Right lung (tissue), 5 donors: ENCODE results near the gene WWOX. TPM values are rescaled to one million over a fixed set of nuclear protein-coding genes. Genes with fewer than 3 reads are reported as not detected.
A peak's percentile ranks its signal among the peaks of the same experiment; 100 is the strongest.

ENCODE experiments used
- DNase-seq, 2 donors: peaks; one replicate each; pipeline ENCODE4 v3.0.0-alpha.2; 2013
- polyA plus RNA-seq, 5 donors: library from polyadenylated mRNA; unstranded; fragments of 120-200 nt; gene quantifications; one replicate each; pipeline versions ENCODE4 v1.2.1 to v1.2.3, GENCODE V29; 2013; ENCODE audit warnings: inconsistent platforms in 1 of 5, low replicate concordance in 1 of 5; ENCODE audit not compliant: insufficient read length in 5 of 5, insufficient read depth in 1 of 5

Gene WWOX
- polyA plus RNA-seq, 5 donors, result 29.3 to 41.5 (median 32.3) TPM

- no peak for DNase-seq
Observed at GRCh38 chr16:78325468-78326352, 226.3 kb downstream of the WWOX start.

- no peak for DNase-seq
Observed at GRCh38 chr16:78326731-78327130, 227.3 kb downstream of the WWOX start.

GRCh38 chr16:78331731-78332130 is 232.3 kb downstream of the WWOX start:
- no peak for DNase-seq

- DNase-seq, result no peak
Observed at GRCh38 chr16:78333808-78334207, 234.4 kb downstream of the WWOX start.

- DNase-seq, result no peak
Observed at GRCh38 chr16:78340590-78340989, 241.1 kb downstream of the WWOX start.

- no peak for DNase-seq
Observed at GRCh38 chr16:78348068-78348467, 248.6 kb downstream of the WWOX start.

- DNase-seq, result no peak
Observed at GRCh38 chr16:78348886-78349285, 249.4 kb downstream of the WWOX start.

GRCh38 chr16:78352184-78352583 is 252.7 kb downstream of the WWOX start:
- no peak for DNase-seq

- DNase-seq, result no peak
Observed at GRCh38 chr16:78353640-78354275, 254.3 kb downstream of the WWOX start.

- DNase-seq, result no peak
Observed at GRCh38 chr16:78362524-78363135, 263.2 kb downstream of the WWOX start.

GRCh38 chr16:78363843-78364555 is 264.5 kb downstream of the WWOX start:
- no peak for DNase-seq

- no peak for DNase-seq
Observed at GRCh38 chr16:78364556-78364880, 265.1 kb downstream of the WWOX start.

- DNase-seq, result no peak
Observed at GRCh38 chr16:78365366-78365765, 265.9 kb downstream of the WWOX start.

GRCh38 chr16:78368121-78369102 is 269.0 kb downstream of the WWOX start:
- DNase-seq, result no peak

- no peak for DNase-seq
Observed at GRCh38 chr16:78372277-78372676, 272.8 kb downstream of the WWOX start.

- no peak for DNase-seq
Observed at GRCh38 chr16:78375055-78375679, 275.7 kb downstream of the WWOX start.

GRCh38 chr16:78376452-78376851 is 277.0 kb downstream of the WWOX start:
- DNase-seq, result no peak

- DNase-seq, result peak in 1 of 2 donors; percentile 30
Observed at GRCh38 chr16:78377312-78377711, 277.9 kb downstream of the WWOX start.

- DNase-seq, result no peak
Observed at GRCh38 chr16:78381060-78381459, 281.6 kb downstream of the WWOX start.

GRCh38 chr16:78383118-78383517 is 283.7 kb downstream of the WWOX start:
- no peak for DNase-seq
